DOHH2 (cell line): Measurements from ENCODE around the gene CEP41.
A peak's percentile ranks its signal among the peaks of the same experiment; 100 is the strongest.

Experiments used
- H3F3A ChIP-seq: fragments of 200-600 bp; sonication (generic), shearing (Covaris generic); 2 replicates; pipeline ENCODE4 v1.6.0; 2016; ENCODE audit warnings: antibody characterized with exemption, mild to moderate bottlenecking; ENCODE audit not compliant: control insufficient read depth, insufficient read depth
- H3K27ac ChIP-seq: fragments of 200-600 bp; sonication (generic); 2 replicates; pipeline ENCODE4 v1.5.1; 2014; ENCODE audit warnings: low read depth, mild to moderate bottlenecking, low read length, moderate library complexity
- H3K27me3 ChIP-seq: fragments of 200-600 bp; sonication (generic); 2 replicates; pipeline ENCODE4 v1.6.1; 2014; ENCODE audit warnings: mild to moderate bottlenecking, low read length, mixed read lengths; ENCODE audit not compliant: control insufficient read depth
- H3K36me3 ChIP-seq: fragments of 200-600 bp; sonication (generic); 2 replicates; pipeline ENCODE4 v1.6.1; 2014; ENCODE audit warnings: mild to moderate bottlenecking, low read length, moderate library complexity, mixed read lengths; ENCODE audit not compliant: control insufficient read depth
- H3K4me1 ChIP-seq: fragments of 200-600 bp; sonication (generic); 2 replicates; pipeline ENCODE4 v1.6.1; 2014; ENCODE audit warnings: mild to moderate bottlenecking, low read length, mixed read lengths; ENCODE audit not compliant: control insufficient read depth
- H3K4me2 ChIP-seq: fragments of 200-600 bp; sonication (generic); 2 replicates; pipeline ENCODE4 v1.6.0; 2014; ENCODE audit warnings: mild to moderate bottlenecking, low read length, moderate library complexity
- H3K4me3 ChIP-seq: fragments of 200-600 bp; sonication (generic); 2 replicates; pipeline ENCODE4 v1.5.1; 2014; ENCODE audit warnings: mild to moderate bottlenecking, low read length, mixed read lengths
- H3K79me2 ChIP-seq: fragments of 200-600 bp; sonication (generic); 2 replicates; pipeline ENCODE4 v1.6.1; 2014; ENCODE audit warnings: mild to moderate bottlenecking, low read length, mixed read lengths; ENCODE audit not compliant: control insufficient read depth
- H3K9me2 ChIP-seq: fragments of 200-600 bp; sonication (generic); replicated peaks from 2 replicates; pipeline ENCODE4 v1.6.1; 2014; ENCODE audit warnings: mild to moderate bottlenecking, low read length, mixed read lengths; ENCODE audit not compliant: control insufficient read depth
- H3K9me3 ChIP-seq: fragments of 200-600 bp; sonication (generic); 2 replicates; pipeline ENCODE4 v1.6.1; 2014; ENCODE audit warnings: antibody characterized with exemption, low read length, mixed read lengths; ENCODE audit not compliant: control insufficient read depth, insufficient read depth
- H4K20me1 ChIP-seq: fragments of 200-600 bp; sonication (generic); 2 replicates; pipeline ENCODE4 v1.6.0; 2014; ENCODE audit warnings: low read depth, mild to moderate bottlenecking, antibody characterized with exemption, low read length, moderate library complexity; ENCODE audit not compliant: control insufficient read depth, insufficient read depth
- CTCF ChIP-seq: fragments of 200-600 bp; sonication (generic); IDR thresholded peaks from one replicate; pipeline ENCODE4 v1.5.1; 2014; ENCODE audit warnings: antibody characterized with exemption, mild to moderate bottlenecking, low read depth, low read length; ENCODE audit not compliant: poor library complexity, severe bottlenecking
- EZH2phosphoT487 ChIP-seq: fragments of 200-600 bp; sonication (generic); IDR thresholded peaks from 2 replicates; pipeline ENCODE4 v1.6.1; 2017; ENCODE audit warnings: borderline replicate concordance, mild to moderate bottlenecking, antibody characterized with exemption, low read length, moderate library complexity, mixed read lengths

The CEP41 gene

GRCh38 chr7:130488392-130489139, 47.8 kb upstream of the CEP41 start:
- H4K20me1 ChIP-seq, result no peaks in the 10 kb centered on the region
- H3K4me2 ChIP-seq, result no peak overlapping the region
- TF ChIP-seq EZH2phosphoT487, result no peak
- no peak for TF ChIP-seq CTCF
- H3K9me2 ChIP-seq, result no peaks in the 10 kb centered on the region
- H3K27ac ChIP-seq, result no peak overlapping the region
- H3K79me2 ChIP-seq, result no peaks in the 10 kb centered on the region
- peaks cover 84% of the 10 kb centered on the region for H3K27me3 ChIP-seq
- no peaks in the 10 kb centered on the region for H3K36me3 ChIP-seq
- H3F3A ChIP-seq, result no peaks in the 10 kb centered on the region
- H3K9me3 ChIP-seq, result peaks cover 22% of the 10 kb centered on the region
- peaks cover 13% of the 10 kb centered on the region for H3K4me1 ChIP-seq
- no peak overlapping the region for H3K4me3 ChIP-seq

DNA sequence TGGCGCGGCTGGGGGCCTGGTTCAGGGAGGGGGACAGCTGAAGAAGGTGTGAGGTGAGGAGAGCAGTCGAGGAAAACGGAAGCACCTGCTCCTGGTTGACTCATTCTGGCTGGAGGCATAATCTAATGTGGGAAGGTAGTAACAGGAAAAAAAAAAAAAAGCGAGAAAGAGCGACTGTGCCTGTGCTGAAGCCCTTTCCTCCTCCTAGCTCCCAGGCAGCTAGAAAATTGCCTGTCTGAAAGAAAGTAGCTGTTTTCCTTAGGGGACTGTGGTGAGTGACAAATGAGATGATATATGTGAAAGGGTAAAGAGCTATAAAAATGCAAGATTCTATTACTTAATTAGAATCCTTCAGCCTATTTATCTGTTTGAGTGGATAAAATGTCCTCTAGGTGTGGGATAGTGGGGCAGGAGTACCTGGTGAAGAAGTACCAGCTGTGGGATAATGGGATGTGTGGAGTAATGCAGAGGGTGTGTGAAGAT, 46.2 kb upstream of the CEP41 start:
- Histone ChIP-seq H3K4me3 (peak overlapping the region; percentile 69), H3K9me3 (peaks cover 8% of the 10 kb centered on the region), H3K4me1 (peaks cover 13% of the 10 kb centered on the region), H3K36me3 (no peaks in the 10 kb centered on the region), H4K20me1 (no peaks in the 10 kb centered on the region), H3K79me2 (no peaks in the 10 kb centered on the region), H3K27ac (no peak overlapping the region), H3K4me2 (peak overlapping the region; percentile 72), H3K9me2 (no peaks in the 10 kb centered on the region), H3F3A (no peaks in the 10 kb centered on the region), H3K27me3 (peaks cover 75% of the 10 kb centered on the region)
- TF ChIP-seq CTCF (no peak), EZH2phosphoT487 (no peak)

GRCh38 chr7:130486114-130486953, 45.5 kb upstream of the CEP41 start:
- Histone ChIP-seq H3K9me2 (no peaks in the 10 kb centered on the region), H3K4me1 (peaks cover 13% of the 10 kb centered on the region), H4K20me1 (no peaks in the 10 kb centered on the region), H3K36me3 (no peaks in the 10 kb centered on the region), H3K79me2 (no peaks in the 10 kb centered on the region), H3K27me3 (peaks cover 76% of the 10 kb centered on the region), H3K27ac (no peak overlapping the region), H3K9me3 (peaks cover 3% of the 10 kb centered on the region), H3F3A (no peaks in the 10 kb centered on the region), H3K4me2 (peak overlapping the region; percentile 72), H3K4me3 (peak overlapping the region; percentile 69)
- TF ChIP-seq CTCF (peak; percentile 95), EZH2phosphoT487 (no peak)
